Dedifferentiated amniotic fluid mesenchymal stem cell (primary cell): ENCODE data around the gene FBXO24.

ENCODE experiments used
- DNase-seq: peaks from one replicate; pipeline ENCODE4 v3.0.0-alpha.2; 2016; ENCODE audit errors: extremely low spot score

FBXO24 gene

GRCh38 chr7:100620239-100620638 is 34.1 kb downstream of the FBXO24 start:
- no peak for DNase-seq

DNA sequence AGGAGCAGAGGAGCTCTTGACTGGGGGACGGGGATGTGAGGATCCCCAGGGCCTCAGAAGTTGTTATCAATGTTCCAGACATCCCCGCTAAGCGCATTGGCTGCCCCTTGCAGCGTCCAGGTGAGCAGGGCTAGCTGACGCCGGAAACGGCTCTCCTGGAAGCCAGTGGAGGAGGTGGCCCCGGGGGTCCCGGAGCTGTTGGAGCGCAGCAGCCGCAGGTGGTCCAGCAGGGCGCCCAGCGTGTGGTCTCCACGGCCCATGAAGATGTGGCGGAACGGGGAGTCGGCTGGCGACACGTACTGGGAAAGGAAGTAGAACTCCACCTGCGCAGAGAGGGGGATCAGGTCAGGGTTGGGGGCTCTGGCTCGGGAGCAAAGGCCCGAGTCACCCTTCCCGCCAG is 34.7 kb downstream of the FBXO24 start:
- no peak for DNase-seq

- DNase-seq: no peak
Measured at GRCh38 chr7:100621554-100621953, 35.4 kb downstream of the FBXO24 start.

GRCh38 chr7:100623951-100624824 is 38.1 kb downstream of the FBXO24 start:
- no peak for DNase-seq

DNA sequence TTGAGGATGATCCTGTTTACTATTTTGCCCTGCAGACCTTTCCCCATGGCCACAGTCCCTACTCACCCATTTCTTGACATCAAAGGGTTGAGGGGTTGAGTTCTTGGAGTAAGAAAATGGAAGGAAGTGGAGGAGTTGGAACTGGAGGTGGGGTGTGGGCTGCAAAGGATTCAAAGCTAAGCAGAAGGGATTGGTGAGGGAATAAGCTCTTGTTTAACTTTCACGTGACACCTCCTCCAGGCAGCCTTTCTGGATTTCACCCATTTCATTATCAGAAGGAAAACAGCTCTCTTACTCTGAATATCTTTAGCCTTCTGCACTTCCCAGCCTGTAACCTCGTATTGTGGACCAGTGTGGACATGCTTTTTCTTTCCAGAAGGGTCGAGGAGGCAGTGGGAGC is 39.9 kb downstream of the FBXO24 start:
- DNase-seq: no peak

GRCh38 chr7:100626530-100627237 is 40.6 kb downstream of the FBXO24 start:
- peak; percentile 61 for DNase-seq

DNA sequence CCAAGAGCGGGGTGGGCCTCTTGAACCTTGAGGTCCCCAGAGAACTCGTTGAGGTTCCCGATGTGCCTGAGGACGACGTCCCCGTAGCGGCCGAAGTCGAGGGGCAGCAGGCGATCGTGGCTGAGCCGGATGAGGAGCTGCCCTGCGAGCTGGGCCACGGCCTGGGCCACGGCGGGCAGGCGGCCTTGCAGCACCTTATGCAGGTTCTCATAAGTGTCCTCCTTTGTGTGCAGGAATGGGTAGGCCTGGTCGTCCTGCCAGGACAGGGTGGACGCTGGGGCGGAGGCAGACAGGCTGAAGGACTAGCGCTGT is 41.1 kb downstream of the FBXO24 start:
- no peak for DNase-seq

DNA sequence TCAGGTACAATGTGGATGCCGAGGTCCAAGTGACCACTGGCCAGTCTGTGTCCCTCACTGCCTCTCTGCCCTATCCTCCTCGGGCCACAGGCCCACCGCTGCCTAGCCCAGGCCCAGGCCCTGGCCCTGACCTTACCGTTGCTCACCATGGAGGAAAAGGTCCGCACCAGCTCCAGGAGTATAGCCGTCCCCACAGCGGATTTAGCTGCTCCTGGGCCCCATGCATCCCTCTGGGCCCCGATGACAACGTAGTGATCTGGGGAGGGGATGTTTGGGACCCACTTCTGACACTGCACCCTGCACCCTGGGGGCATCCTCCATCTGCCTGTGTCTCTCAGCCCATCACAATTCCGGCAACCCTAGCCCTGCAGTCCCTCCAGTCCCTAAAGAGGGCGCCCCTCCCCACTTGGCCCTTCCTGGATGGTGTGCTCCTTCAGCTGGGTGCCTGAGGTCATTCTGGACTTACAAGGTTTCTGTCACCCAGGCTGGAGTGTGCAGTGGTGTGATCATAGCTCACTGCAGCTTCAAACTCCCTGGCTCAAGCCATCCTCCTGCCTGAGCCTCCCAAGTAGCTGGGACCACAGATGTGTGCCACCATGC is 43.1 kb downstream of the FBXO24 start:
- DNase-seq: no peak

GRCh38 chr7:100630066-100630465 is 43.9 kb downstream of the FBXO24 start:
- DNase-seq: no peak

DNA sequence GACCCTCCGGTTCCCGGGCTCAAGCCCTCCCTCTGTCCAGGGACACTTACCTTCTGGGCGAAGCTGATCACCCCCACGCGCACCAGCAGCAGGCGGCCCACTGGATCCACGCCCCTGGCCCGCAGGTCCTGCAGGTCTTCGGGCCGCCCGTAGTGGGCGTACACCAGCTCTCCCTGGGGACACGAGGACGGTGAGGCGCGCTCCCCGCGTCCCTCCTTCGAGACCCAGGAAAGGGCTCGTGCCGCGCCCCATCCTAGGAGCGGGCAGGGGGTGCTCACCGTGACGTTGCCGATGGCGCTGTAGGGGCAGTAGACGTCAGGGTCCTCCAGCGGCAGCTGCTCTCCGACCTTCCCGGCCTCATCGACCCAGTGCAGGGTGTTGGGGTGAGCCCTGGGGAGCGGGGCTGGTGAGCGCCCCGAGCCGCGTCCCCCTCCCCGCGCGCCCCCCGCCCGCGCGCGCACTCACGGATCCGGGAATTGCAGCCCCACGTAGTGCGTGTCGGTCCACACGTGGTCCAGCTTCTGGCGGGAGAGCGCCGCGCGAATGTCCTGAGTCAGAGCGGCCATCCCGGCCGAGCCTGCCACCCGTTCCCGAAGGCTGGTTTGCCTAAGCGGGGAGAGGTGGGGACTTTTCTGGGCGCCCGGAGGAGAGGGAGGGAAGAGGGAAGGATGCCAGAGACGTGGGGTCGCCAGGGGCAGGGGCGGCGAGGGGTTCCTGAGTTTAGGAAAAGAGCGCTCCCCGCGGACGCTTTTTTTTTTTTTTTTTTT is 47.0 kb downstream of the FBXO24 start:
- DNase-seq: no peak

DNA sequence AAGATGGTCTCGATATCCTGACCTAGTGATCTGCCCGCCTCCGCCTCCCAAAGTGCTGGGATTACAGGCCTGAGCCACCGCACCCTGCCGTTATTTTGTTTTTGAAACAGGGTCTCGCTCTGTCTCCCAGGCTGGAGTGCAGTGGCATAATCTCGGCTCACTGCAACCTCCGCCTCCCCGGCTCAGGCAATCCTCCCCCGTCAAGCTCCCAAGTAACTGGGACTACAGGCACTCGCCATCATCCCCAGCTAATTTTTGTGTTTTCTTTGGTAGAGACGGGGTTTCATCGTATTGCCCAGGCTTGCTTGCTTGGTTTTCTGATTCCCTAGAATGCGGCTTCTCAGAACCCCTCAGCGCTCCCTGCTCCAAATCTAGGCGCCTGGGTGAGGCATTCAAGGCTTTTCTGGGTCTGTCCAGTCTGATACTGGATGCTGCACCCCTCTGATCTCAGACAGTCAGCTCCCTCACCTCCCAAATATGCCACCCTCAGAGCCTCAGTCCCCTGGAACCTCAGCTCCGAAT is 53.9 kb downstream of the FBXO24 start:
- DNase-seq: no peak

- DNase-seq: no peak
Measured at GRCh38 chr7:100640517-100641440, 54.7 kb downstream of the FBXO24 start.

DNA sequence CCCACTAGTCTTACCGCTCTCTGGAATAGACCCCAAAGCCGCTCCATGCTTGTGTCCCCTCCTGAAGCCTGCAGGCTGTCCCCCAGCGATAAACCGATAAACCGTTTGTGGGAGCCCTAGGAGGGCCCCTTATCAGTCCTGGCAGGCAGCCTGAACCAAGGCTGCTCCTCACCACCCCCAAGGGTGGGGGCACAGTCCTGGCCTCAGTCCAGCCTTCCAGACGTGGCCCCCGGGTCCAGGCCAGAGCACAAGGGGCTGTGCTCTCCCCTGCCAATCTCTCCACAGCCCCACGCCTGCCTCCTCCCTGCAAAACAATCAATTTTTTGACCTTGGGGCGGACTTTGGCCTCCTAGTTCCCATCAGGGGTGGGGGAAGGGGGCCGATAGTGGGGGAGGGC is 55.3 kb downstream of the FBXO24 start, which contains the start of gene TFR2:
TFR2 (minus strand) TSS at position 90 of the 397 bp plus-strand sequence; CDS start at position 47, 43 bp downstream.
- no peak for DNase-seq

- no peak for DNase-seq
Measured at GRCh38 chr7:100641860-100642533, 55.9 kb downstream of the FBXO24 start.

DNA sequence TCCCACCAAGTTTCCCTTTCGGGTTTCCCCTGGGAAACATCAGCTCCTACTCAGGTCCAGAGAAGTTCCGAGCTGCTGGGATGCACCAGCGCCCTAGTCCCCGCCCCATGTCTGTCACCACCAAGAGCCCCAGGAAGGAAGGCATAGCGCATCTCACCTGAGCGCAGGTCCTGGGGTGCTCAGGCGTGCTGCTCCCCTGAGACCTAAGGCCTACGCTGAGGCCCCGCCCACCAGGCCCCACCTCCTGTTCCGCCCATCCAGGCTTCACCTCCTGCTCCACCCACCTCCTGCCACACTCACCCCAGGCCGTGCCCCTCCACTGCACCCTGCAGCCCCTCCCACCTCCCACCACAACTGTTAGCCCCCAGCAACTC is 56.4 kb downstream of the FBXO24 start:
- no peak for DNase-seq

GRCh38 chr7:100649826-100650565 is 63.9 kb downstream of the FBXO24 start:
- DNase-seq: no peak
